VCaP (cell line): ENCODE measurements around the gene FYN.

Source experiments
- H3K27ac ChIP-seq: fragments of 450-650 bp; 2 replicates; pipeline ENCODE4 v1.5.1; 2017
- CTCF ChIP-seq: fragments of 450-650 bp; conservative IDR thresholded peaks from 2 replicates; pipeline ENCODE4 v1.5.1; 2017; ENCODE audit warnings: mild to moderate bottlenecking, moderate library complexity

The FYN gene

DNA sequence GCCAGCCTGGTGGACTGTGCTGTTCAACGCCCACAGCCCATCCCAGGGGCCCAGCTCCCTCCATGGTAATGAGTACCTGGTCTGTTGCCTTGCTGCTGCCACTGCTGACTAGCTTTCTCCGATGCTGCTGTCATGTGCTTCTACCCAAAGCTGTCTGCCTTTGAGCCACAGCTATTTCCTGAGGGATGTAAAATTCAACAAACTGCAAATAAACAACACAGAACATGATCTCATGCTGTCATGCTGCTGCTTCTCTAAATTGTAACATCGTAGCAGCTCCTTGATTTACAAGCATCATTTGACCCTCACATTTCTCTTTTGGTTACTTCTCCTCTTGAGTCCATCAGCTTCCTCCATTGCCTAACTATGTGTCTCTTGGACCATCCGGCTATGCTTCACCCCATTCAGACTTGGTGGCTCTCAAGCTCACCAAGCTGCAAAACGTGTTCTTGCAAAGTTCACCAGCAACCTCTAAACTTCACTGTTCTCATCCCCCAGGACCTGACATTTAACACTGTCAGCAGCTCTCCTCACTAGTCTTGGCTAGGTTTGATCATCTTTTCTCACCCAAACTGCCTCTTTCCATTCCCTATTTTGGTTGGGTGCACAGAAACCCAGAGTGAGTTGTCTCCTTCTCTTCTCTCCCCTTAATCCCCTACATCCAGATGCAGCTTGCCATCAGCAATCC, 54.6 kb downstream of the FYN start:
- no peak for TF ChIP-seq CTCF
- H3K27ac ChIP-seq, result no peak overlapping the region

DNA sequence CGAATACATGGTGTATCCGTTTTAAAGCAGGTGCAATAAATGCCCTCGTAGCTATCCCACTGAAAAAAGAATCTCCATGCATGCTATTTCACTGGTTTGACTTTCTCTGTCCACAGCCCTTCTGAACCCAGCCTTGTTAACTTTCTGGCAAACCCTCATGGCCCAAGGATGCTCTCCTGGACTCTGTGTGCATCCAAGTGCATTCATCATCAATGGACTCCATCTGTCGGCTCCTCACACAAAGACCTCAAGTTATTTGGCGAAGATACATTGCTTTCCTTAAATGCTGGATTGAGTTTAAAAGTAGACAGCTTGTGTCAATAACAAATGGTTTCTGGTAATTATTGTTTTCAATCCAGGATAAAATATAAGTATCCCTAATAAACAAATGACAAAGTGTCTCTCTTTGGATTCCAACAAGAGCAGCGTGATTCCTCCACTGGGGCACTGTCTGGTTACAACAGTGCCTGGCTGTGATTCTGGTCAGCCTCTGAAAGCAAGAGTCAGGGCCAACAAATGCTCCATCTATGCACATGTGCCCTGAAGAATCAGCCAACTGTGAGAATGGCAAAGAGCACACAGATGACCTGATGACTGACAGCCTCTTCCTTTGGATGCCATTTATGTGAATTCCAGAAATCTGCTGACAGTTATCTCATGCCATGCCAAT, 55.7 kb downstream of the FYN start:
- no peak for TF ChIP-seq CTCF
- no peak overlapping the region for H3K27ac ChIP-seq

DNA sequence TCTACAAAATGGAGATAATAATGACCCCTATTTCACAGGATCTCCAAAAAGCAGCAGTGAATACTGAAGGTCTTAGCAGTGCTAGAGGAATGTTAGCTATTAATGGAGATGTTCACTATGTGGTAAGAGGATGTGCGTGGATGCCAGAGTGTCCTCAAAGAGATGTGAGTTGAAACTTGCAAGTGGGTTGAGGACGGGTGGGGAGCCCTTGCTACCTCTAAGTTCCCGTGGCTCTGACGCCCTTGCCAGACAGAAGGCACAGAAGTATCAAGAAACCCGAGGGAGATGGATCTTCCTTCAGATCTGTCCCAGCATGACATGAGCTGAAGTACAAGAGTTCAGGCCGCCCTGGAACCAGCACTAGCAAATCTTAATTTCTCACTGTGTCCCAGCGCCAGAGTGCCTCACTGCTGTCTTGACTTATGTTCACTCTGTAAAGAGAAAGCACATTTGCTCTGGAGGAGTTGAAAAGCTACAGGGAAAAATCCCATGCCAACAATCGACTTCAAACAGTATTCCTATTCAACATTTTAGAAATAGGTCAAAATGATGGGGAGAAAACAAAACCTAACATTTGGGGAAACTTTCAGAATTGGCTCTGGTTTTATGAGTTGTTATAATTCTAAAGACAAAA, 59.5 kb downstream of the FYN start:
- no peak overlapping the region for H3K27ac ChIP-seq
- TF ChIP-seq CTCF, result no peak

GRCh38 chr6:111813237-111813636, 60.0 kb downstream of the FYN start:
- no peak overlapping the region for H3K27ac ChIP-seq

DNA sequence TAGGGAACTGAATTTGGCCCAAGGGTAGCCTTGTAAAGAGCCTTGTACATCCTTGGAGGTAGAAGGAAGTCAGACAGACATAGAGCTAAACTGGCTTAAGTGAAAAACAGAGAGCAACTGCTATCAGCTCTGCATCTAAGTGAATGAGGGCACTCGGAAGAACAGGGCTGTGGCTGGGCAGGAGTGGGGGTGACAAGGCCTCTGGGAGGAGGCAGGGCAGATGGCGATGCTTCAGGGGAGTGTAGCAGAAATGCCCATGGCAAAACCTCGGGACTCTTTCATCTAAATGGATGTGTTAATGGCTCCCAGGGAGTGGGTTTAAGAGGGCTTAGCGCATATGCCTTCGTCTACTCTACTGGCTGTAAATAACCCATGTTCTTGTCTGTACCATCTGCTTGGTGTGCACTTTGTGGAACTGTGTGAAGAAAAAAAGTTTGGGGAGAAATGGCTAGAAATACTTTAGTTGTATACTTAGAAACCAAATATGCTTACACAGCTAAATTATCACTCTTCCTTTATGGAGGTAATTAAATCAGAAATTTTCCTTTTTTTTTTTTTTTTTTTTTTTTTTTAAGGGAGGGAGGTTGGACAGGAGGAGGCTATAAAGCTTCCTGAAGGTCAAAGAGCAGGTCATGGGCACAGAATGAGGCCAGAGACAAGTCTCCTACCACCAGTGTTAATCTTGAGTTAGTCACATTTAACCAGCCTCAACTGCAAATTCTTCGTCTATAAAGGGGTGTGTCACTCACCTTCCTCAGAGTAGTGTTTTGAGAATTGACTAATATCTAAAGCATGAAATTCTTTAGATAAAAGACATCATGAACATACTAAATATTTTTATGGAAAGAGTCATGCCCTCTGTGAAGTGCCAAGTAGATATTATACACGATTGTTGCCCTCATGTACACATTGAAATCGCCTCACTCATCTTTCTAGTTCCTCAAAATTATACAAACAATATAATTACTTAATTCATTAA, 60.9 kb downstream of the FYN start:
- TF ChIP-seq CTCF, result no peak
- H3K27ac ChIP-seq, result no peak overlapping the region

More at GRCh38 chr6:111813237-111813636, 60.0 kb downstream of the FYN start:
- TF ChIP-seq CTCF, result no peak

DNA sequence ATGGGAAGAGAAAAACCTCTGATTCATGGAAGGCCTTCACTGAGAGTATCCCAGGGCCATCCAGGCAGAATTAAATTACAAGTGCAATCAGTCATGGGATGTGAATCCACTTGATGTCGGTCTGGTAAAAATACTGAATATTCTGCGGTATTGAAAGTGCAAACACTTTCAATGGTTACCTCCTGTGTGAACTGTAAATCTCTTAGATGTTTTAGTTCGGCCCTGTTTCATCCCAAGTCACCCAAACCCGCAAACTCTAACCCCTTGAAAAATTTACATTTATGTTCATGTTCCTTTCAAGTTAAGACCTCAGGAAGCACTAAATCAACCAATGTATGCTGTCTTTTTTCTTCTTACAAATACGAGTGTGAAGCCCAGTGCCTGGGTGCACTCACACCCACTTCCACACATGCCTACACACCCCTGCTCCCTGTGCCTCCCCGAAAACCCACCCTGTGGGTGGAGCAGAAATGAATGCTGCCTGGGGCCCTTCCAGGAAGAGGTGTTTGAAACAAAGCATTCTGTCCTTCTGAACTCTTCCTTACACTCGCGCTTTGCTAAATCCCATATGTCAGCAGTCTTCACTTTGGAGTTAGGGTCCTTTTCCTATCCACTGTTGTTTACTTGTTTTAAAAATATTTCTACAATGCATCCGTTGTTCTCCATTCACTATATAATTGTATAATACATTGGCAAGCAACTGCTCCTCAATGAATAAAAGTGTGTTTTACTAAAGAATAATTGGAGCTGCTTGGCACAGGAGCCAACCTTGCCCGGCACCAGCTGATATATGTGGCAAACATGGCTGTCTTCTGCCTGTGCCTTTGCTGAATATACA, 62.7 kb downstream of the FYN start:
- no peak for TF ChIP-seq CTCF
- H3K27ac ChIP-seq, result no peak overlapping the region
